Motor neuron (in vitro differentiated cells): ENCODE measurements around the gene SPEF2. TPM values are rescaled to one million over a fixed set of nuclear protein-coding genes. Genes with fewer than 3 reads are reported as not detected.

ENCODE experiments used
- ATAC-seq, 8 experiments: fragments of 200-7000 bp; cut with Tn5 transposase; replicated peaks in 6 of 8; 2 replicates each; pipeline ENCODE4 v1.8.0; 2021; ENCODE audit warnings: mild to moderate bottlenecking in 8 of 8, moderate library complexity in 8 of 8
- H3K27ac ChIP-seq, 2 donors: fragments of 250-450 bp; sonication (Bioruptor Pico); 2 replicates each; pipeline ENCODE4 v1.9.0; 2021; ENCODE audit warnings: antibody characterized with exemption in 2 of 2, mild to moderate bottlenecking in 2 of 2, moderate library complexity in 1 of 2
- H3K4me1 ChIP-seq, 2 donors: fragments of 250-450 bp; sonication (Bioruptor Pico); replicated peaks in 1 of 2; 2 replicates each; pipeline ENCODE4 v1.6.1; 2021; ENCODE audit warnings: antibody characterized with exemption in 2 of 2, mild to moderate bottlenecking in 2 of 2, moderate library complexity in 1 of 2
- H3K4me3 ChIP-seq, 5 donors: fragments of 250-450 bp; sonication (Bioruptor Pico); 2 replicates each; pipeline ENCODE4 v1.9.0; 2021; ENCODE audit warnings: antibody characterized with exemption in 5 of 5, mild to moderate bottlenecking in 5 of 5, moderate library complexity in 4 of 5
- WGBS, 10 experiments: fragments of 450-650 bp; shearing (Covaris generic); methylation state at CpG; one replicate each; pipeline ENCODE4 v1.0.0; 2022; 5-methylcytosine and 5-hydroxymethylcytosine counted together
- in situ Hi-C, 9 experiments: fragments of 400-800 bp; cut with MboI; loops; one replicate each; pipeline ENCODE4 v1.15.0; 2021; ENCODE audit warnings: low sequenced_read_pairs in 9 of 9, low pct_unique_long_range_greater_than_20kb in 2 of 9; ENCODE audit not compliant: unreplicated experiment in 9 of 9
- total RNA-seq, 8 experiments: library from RNA; unstranded; fragments of 300-600 nt; gene quantifications; 2 replicates each; pipeline versions ENCODE4 v1.2.3 to v1.2.4, GENCODE V29; 2022

The SPEF2 gene, protein sequence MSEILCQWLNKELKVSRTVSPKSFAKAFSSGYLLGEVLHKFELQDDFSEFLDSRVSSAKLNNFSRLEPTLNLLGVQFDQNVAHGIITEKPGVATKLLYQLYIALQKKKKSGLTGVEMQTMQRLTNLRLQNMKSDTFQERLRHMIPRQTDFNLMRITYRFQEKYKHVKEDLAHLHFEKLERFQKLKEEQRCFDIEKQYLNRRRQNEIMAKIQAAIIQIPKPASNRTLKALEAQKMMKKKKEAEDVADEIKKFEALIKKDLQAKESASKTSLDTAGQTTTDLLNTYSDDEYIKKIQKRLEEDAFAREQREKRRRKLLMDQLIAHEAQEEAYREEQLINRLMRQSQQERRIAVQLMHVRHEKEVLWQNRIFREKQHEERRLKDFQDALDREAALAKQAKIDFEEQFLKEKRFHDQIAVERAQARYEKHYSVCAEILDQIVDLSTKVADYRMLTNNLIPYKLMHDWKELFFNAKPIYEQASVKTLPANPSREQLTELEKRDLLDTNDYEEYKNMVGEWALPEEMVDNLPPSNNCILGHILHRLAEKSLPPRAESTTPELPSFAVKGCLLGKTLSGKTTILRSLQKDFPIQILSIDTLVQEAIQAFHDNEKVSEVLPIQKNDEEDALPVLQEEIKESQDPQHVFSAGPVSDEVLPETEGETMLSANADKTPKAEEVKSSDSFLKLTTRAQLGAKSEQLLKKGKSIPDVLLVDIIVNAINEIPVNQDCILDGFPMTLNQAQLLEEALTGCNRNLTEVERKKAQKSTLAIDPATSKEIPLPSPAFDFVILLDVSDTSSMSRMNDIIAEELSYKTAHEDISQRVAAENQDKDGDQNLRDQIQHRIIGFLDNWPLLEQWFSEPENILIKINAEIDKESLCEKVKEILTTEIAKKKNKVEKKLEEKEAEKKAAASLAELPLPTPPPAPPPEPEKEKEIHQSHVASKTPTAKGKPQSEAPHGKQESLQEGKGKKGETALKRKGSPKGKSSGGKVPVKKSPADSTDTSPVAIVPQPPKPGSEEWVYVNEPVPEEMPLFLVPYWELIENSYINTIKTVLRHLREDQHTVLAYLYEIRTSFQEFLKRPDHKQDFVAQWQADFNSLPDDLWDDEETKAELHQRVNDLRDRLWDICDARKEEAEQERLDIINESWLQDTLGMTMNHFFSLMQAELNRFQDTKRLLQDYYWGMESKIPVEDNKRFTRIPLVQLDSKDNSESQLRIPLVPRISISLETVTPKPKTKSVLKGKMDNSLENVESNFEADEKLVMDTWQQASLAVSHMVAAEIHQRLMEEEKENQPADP (N-terminal part only)
- 10 to 100 TPM in 1 of 8 experiments, 1 to 10 TPM in 7; 3.3 to 31.7 (median 4.9) TPM for total RNA-seq

DNA sequence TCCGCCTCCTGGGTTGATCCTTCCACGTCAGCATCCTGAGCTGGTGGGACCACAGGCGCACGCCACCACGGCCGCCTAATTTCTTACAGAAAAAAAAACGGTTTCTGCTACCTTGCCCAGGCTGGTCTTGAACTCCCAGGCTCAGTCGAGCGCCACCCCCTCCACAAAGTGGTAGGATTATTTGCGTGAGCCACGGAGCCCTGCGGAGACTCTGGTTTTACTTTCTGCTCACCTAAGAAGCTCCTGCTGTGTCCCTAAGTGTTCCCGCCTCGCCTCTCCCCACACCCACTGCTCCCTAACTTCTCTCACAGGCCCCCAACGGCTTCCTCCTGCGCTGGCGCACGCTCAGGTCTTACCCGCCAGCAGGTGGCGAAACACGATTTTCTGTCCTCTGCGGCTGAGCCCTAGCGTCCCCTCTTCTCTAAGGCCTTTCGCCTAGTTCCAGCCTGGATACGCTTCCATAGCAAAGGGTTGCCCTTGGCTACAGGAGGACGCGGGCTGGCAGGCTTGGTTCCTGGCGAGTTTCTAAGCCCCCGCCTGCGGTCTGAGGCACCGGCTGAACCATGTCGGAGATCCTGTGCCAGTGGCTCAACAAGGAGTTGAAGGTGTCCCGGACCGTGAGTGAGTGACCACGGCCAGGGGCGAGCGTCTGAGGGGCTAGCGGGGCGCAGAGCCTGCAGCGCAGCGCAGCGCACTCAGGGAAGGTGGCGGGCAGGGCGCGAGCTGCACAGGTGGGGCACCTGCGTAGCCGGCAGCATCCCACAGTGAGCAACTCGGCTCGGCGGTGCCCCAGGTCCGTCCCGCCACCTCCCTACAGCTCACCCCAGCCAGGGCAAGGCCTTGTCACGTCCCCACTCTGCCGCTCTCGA lies at the start of gene SPEF2:
SPEF2 (plus strand) TSS at position 429 of the 869 bp plus-strand sequence; CDS start at position 564, 135 bp downstream.
- Histone ChIP-seq H3K4me3 (peak within 1 kb of the TSS; percentile 54 to 84 (median 73)), H3K27ac (no peak within 1 kb of the TSS), H3K4me1 (peaks cover 4 to 7% of the 10 kb centered on the region in 2 donors)
- 0 to 41% (median 17%) methylated on average over 6 to 18 of the region's 55 CpGs; no CpG with 5 or more reads in 2 of the 10 experiments for WGBS, 10 experiments
- ATAC-seq: peak; percentile 98 to 99 (median 99)
- in situ Hi-C loops: no loop called here

GRCh38 chr5:35575578-35575977 lies 42.1 kb upstream of the SPEF2 start:
- Histone ChIP-seq H3K4me3 (no peak overlapping the region), H3K4me1 (no peaks in the 10 kb centered on the region), H3K27ac (no peak overlapping the region)
- ATAC-seq: no peak
- in situ Hi-C loops: loop anchor here in 1 of 9 experiments (25.0 kb wide), 1 partner anchor 338 kb away; the partner anchor contains the start of gene PRLR
- 0 to 100% (median 45%) methylated on average over 1 of the region's 1 CpG for WGBS, 10 experiments

GRCh38 chr5:35587419-35587818 lies 30.2 kb upstream of the SPEF2 start:
- in situ Hi-C loops: loop anchor here in 1 of 9 experiments (25.0 kb wide), 1 partner anchor 350 kb away; the partner anchor contains the start of gene PRLR
- Histone ChIP-seq H3K27ac (no peak overlapping the region), H3K4me1 (no peaks in the 10 kb centered on the region), H3K4me3 (no peak overlapping the region)
- WGBS, 10 experiments: 0 to 68% (median 46%) methylated on average over 1 to 2 of the region's 2 CpGs
- peak in 3 of 8 experiments; percentile 50 to 69 (median 65) for ATAC-seq

DNA sequence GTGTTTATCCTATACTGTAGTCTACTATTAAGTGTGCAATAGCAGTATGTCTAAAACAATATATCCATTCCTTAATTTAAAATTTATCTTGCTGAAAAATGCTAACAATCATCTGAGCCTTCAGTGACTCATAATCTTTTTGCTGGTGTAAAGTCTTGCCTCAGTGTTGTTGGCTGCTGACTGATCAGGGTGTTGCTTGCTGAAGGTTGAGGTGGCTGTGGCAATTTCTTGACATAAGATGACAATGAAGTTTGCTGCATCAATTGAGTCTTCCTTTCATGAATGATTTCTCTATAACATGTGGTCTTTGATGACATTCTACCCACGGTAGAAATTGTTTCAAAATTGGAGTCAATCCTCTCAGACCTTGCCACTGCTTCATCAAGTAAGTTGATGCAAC lies 24.3 kb upstream of the SPEF2 start:
- Histone ChIP-seq H3K27ac (no peak overlapping the region), H3K4me1 (no peaks in the 10 kb centered on the region), H3K4me3 (no peak overlapping the region)
- 0 to 86% (median 40%) methylated on average over 1 of the region's 1 CpG; no CpG with 5 or more reads in 4 of the 10 experiments for WGBS, 10 experiments
- ATAC-seq: no peak
- in situ Hi-C loops: loop anchor here in 1 of 9 experiments (25.0 kb wide), 1 partner anchor 356 kb away; the partner anchor contains the start of gene PRLR

DNA sequence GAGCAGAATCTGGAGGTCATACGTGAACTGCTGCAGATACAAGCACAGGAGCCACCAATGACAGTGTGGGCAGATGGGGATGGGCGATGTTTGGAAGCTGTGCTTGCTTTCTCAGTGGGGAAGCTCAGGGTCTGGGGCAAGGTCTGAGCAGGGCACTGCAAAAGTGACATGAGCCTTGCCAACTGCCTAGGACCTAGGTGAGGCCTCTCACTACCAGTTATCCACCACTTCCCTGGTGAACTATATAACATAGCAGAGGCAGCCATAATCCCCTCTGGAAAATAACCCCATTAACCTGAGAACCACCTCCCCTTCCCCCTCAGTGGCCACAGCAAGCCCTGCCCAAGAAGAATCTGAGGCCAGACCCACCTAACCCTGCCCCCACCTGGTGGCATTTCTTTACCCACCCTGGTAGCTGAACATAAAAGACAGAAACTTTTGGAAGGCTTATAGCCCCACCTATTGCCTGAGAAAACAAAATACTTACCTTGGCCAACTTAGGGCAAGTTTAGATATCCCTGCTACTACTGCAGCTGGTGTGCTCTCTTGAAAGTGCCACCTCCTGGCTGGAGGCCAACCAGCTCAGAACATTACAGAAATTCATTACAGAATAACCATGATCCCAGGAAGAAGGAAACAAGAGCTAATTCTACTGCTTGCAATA lies 18.8 kb upstream of the SPEF2 start:
- Histone ChIP-seq H3K27ac (no peak overlapping the region), H3K4me1 (no peaks in the 10 kb centered on the region), H3K4me3 (no peak overlapping the region)
- ATAC-seq: peak in 1 of 8 experiments; percentile 88
- 20 to 86% (median 35%) methylated on average over 1 to 2 of the region's 2 CpGs; no CpG with 5 or more reads in 6 of the 10 experiments for WGBS, 10 experiments
- in situ Hi-C loops: loop anchor here in 1 of 9 experiments (25.0 kb wide), 1 partner anchor 362 kb away; the partner anchor contains the start of gene PRLR

GRCh38 chr5:35600591-35600990 lies 17.1 kb upstream of the SPEF2 start:
- in situ Hi-C loops: no loop called here
- ATAC-seq: no peak
- H3K27ac ChIP-seq: no peak overlapping the region
- H3K4me3 ChIP-seq: no peak overlapping the region
- H3K4me1 ChIP-seq: no peaks in the 10 kb centered on the region

GRCh38 chr5:35608881-35609779 lies 8.5 kb upstream of the SPEF2 start:
- H3K27ac ChIP-seq: no peak overlapping the region
- in situ Hi-C loops: no loop called here
- no peaks in the 10 kb centered on the region for H3K4me1 ChIP-seq
- H3K4me3 ChIP-seq: no peak overlapping the region
- WGBS, 10 experiments: 19 to 89% (median 77%) methylated on average over 1 to 5 of the region's 5 CpGs; no CpG with 5 or more reads in 2 of the 10 experiments
- ATAC-seq: peak in 2 of 8 experiments; percentile 38 to 98

- Histone ChIP-seq H3K4me1 (peaks cover 4 to 7% of the 10 kb centered on the region in 2 donors), H3K4me3 (peak overlapping the region in 2 of 5 donors; percentile 78 to 84), H3K27ac (no peak overlapping the region)
- no peak for ATAC-seq
- 0 to 100% (median 60%) methylated on average over 1 to 3 of the region's 3 CpGs for WGBS, 10 experiments
- in situ Hi-C loops: no loop called here
Measured at GRCh38 chr5:35617060-35617434, 616 bp upstream of the SPEF2 start.

DNA sequence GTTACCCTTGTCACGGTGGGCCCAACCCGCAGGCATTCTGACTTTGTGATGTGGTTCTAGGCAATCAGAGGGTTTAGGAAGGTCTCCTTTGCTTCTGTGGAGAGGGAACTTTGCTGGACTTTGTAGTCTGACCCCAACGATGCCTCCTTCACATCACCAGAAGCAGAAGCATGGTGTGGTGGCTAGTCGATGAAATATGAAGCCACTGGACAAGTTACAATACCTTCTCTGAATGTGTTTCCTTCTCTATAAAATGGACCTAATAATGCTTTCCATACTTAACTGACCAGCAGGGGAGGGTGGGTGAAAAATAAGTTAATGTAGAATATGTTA lies 607 bp downstream of the SPEF2 start:
- 0 to 16% (median 6%) methylated on average over 1 to 2 of the region's 4 CpGs; no CpG with 5 or more reads in 5 of the 10 experiments for WGBS, 10 experiments
- in situ Hi-C loops: no loop called here
- H3K27ac ChIP-seq: no peak overlapping the region

GRCh38 chr5:35618781-35619180 lies 1.1 kb downstream of the SPEF2 start:
- no peak for ATAC-seq
- Histone ChIP-seq H3K4me1 (peaks cover 4 to 7% of the 10 kb centered on the region in 2 donors), H3K27ac (no peak overlapping the region), H3K4me3 (peak overlapping the region in 4 of 5 donors; percentile 55 to 84 (median 76))
- WGBS, 10 experiments: 43 to 100% (median 83%) methylated on average over 1 to 2 of the region's 2 CpGs; no CpG with 5 or more reads in 3 of the 10 experiments
- in situ Hi-C loops: no loop called here

More for the DNA sequence above, 607 bp downstream of the SPEF2 start:
- ATAC-seq: no peak
- Histone ChIP-seq H3K4me1 (peaks cover 4 to 7% of the 10 kb centered on the region in 2 donors), H3K4me3 (peak overlapping the region; percentile 54 to 84 (median 73))
